IPS DF 4.7 (cell line): ENCODE measurements around the gene ST8SIA1.
"Not testable (repeated sequence)": the region's sequence is repeated elsewhere in the genome, so short reads cannot be mapped to it uniquely, and the experiment has no call there.

Source experiments
- DNase-seq: peaks from one replicate; pipeline ENCODE4 v3.0.0-alpha.2; 2013; ENCODE audit warnings: low spot score; ENCODE audit errors: extremely low read depth

Gene ST8SIA1, protein sequence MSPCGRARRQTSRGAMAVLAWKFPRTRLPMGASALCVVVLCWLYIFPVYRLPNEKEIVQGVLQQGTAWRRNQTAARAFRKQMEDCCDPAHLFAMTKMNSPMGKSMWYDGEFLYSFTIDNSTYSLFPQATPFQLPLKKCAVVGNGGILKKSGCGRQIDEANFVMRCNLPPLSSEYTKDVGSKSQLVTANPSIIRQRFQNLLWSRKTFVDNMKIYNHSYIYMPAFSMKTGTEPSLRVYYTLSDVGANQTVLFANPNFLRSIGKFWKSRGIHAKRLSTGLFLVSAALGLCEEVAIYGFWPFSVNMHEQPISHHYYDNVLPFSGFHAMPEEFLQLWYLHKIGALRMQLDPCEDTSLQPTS

DNA sequence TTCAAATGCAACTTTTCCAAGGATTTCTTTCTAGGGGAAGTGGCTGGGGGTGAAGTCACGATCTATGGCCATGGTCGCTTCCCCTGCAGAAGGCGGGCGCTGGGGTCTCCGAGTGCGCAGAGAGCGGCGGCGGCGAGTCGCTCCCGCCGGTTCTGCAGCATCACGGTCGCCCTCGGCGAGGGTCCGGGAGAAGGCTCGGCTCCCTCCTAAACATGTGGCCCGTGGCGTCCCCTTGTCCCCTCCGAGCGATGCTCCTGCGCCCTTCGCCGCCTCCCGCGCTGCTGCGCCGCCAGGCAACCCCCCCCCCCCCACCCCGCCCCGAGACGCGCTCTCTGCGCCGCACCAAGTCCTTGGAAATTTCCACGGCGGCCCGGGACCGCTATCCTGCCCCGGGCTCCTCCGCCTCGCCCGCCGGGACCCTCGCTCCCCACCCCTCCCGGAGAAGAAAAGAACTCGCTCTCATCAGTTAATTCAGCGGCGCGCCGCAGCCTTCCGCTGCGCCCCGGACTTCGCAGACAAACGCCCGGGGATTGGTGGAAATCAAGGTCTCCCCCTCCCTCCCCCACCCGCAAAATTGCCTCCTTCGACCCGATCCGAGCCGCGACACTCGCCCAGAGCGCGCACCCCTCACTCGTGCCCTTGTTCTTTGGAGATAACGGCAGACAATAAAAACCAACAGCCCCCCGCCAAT, at the start of gene ST8SIA1:
Gene ST8SIA1, minus strand, starts transcription at position 298 of the 691 bp plus-strand sequence. CDS start 475 bp downstream, outside the sequence.
- DNase-seq = no peak

GRCh38 chr12:22380031-22380430, 45.5 kb upstream of the ST8SIA1 start:
- no peak for DNase-seq

DNA sequence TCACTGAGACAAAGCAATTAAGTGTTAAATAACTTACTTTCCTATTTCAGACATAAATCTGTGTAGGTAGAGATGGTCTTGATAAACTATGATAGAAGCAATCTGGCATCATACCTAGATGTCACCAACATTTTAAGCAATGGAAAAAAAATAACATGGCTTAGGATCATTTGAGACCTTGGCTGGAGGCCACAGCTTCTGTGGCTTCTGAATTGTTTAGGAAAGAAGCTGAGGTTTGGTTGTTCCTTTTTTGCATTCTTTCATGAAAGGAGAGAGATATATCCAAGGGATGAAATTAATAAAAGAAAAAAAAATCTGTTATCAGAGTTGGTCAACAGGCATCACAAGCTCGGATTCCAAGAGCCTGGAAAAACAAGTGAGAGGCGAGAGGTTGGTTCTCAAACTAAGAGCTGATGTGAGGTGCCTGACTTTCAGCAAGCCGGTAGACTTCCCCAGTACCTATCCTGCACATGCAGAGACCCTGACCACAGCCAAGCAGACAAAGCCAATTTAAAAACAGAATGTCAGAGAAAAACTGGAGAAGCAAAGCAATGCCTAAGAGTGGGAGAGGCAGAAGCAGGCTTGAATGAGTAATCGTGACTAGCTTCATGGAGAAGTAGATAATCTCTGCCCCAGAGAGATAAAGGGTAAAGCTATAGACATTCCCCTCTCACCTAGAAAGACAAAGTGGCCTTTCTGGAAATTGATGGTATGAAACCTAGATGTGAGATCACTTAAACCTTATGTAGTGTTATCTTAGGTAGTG, 43.4 kb upstream of the ST8SIA1 start:
- DNase-seq = no peak

DNA sequence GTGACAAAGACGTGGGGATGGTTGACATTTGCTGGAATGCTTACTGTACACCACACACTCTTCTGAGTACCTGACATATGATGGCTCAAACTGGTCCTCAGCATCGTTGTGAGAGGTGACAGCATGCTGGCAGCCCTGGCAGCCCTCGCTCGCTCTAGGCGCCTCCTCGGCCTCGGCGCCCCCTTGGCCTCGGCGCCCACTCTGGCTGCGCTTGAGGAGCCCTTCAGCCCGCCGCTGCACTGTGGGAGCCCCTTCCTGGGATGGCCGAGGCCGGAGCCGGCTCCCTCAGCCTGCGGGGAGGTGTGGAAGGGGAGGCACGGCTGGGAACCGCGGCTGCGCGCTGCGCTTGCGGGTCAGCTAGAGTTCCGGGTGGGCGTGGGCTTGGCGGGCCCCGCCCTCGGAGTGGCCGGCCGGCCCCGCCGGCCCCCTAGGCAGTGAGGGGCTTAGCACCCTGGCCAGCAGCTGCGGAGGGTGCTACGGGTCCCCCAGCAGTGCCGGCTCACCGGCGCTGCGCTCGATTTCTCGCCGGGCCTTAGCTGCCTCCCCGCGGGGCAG, 42.2 kb upstream of the ST8SIA1 start:
- not testable (repeated sequence) for DNase-seq

DNA sequence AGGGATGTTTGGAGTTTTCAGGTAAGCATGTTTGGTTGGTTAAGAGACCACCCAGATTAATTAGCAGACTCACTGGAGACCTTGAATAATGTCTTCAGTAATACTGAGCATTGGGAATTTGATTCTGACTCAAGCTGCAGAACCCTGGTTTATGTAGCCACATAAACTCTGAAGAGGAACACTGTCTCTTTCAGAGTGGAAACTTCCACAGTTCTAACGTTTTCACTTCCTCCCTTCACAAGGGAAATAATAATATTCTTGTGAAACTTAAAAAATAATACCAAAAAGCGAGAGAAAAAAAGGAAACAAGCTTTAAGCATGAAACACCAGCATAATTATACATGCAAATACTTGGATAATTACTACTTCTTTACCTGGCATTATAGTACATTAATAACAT, 40.0 kb upstream of the ST8SIA1 start:
- no peak for DNase-seq

DNA sequence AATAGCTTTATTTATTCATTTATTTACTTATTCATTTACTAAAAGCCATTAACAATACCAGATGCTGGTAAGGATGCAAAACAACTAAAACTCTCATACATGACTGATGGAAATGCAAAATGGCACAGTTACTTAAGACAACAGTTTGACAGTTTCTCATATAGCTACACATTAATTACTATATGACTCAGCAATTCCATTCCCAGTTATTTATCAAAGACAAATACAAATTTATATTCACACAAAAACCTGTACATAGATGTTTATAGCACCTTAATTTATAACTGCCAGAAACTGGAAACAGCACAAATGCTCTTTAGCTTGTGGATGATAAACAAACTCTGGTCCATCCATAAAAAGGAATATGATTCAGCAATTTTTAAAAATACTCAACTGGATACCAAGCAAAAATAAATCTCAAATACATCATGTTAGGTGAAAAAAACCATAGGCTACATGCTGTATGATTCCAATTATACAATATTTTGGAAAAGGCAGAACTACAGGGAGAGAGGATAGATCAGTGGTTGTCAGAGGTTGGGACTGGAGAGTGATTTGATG, 37.9 kb upstream of the ST8SIA1 start:
- no peak for DNase-seq

GRCh38 chr12:22366181-22366580, 31.7 kb upstream of the ST8SIA1 start:
- no peak for DNase-seq

DNA sequence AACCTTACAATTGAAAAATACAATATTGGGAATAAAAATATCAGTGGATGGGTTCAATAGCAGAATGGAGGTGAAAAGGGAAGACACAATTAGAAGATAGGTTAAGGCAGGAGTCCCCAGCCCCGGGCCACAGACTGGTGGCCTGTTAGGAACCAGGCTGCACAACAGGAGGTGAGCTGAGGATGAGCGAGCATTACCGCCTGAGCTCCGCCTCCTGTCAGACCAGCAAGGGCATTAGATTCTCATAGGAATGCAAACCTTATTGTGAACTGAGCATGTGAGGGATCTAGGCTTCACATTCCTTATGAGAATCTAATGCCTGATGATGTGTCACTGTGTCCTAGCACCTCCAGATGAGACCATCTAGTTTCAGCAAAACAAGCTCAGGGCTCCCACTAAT, 27.3 kb upstream of the ST8SIA1 start:
- DNase-seq = peak; percentile 14

DNA sequence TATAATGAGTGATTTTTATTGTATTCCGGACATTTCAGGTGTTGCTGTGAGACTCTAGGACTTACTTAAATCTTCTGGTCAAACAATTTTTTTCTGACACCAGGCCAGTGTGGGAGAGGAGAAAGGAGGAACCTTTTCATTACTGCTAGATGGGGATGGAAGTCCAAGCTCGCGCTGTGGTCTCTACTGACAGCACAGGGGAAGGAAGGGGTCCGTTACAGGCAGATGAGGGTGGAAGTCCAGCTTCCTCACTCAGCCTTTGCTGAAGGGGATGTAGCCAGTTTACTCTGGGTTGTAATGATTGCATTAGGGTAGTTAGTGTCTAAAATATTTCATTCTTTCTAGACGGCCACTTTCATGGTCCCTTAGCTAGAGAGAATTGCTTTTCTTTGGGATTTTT, 26.3 kb upstream of the ST8SIA1 start:
- DNase-seq = no peak

GRCh38 chr12:22357531-22357930, 23.0 kb upstream of the ST8SIA1 start:
- DNase-seq = no peak

DNA sequence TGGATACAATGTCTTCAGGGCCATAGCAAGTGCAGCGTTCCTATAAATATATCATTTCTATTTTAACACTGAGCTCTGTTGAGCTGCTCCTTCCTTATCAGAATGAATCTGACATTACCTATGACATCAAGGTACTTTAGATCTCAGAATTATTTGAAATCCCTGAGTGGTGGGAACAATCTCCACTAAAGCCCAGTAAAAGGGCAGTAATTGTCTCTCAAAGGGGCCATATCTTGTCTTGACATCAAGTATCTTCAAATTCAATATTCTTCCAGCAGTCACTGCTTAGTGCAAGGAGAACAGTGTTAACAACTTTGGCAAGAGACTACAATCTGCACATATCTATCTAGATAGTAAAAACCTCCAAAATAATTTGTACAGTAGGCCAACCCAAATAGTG, 21.7 kb upstream of the ST8SIA1 start:
- no peak for DNase-seq

DNA sequence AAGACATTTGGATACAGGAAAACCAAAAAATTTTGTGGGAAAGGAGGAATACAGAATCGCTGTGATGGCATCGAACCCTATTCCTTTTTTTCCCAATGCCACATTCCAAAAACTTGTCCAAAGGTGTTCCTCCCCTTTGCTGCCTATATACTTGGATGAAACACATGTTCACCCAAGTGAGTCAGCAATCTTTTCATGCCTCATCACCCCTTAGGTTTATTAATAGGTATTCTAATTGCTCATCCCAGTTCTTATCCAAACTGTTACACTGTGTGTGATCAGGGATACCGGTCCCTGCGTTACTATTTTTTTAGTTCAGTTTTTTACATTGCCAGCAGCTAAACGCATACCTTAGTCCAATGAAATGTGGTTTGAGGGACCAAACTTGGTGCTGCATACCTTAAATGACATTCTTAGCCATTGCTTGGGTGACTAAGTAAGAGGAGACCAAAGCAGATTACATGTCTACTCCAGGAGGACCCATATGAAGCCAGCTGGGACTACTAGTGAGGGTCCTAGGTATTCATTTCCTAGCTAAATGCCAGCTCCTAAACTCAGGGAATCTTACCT, 20.6 kb upstream of the ST8SIA1 start:
- DNase-seq = no peak

- no peak for DNase-seq
Observed at GRCh38 chr12:22353615-22354325, 19.3 kb upstream of the ST8SIA1 start.

GRCh38 chr12:22350886-22351285, 16.4 kb upstream of the ST8SIA1 start:
- DNase-seq = no peak

DNA sequence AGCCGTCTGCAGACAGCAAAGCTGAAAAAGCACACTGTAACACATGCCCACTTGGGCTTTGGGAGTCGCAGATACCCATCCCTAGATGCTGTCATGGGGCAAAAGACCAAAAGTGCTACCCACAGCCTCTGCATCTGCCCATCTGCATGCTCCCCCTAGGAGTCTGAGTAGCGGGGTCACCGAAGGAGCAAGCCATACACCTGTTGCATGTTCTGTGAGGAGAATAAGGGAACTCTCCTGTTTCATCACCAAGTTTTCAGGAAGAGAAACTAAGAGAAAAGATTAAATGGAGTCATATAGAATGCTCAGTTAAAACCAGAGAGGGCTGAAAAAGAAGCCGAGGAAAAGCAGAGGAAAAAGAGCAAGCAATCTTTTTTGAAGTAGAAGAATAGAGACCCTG, 13.7 kb upstream of the ST8SIA1 start:
- no peak for DNase-seq

DNA sequence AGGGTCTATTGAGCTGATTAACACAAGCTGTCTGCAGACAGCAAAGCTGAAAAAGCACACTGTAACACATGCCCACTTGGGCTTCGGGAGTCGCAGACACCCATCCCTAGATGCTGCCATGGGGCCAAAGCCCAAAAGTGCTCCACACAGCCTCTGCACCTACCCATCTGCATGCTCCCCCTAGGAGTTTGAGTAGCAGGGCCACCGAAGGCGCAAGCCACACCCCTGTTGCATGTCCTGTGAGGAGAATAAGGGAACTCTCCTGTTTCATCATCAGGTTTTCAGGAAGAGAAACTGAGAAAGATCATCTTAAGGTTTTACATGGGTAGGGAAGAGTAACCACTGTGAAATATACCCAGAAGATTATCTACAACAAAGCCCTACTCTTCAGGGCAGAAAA, 5.6 kb upstream of the ST8SIA1 start:
- no peak for DNase-seq

- DNase-seq = no peak
Observed at GRCh38 chr12:22339691-22340090, 5.2 kb upstream of the ST8SIA1 start.

GRCh38 chr12:22335794-22336166, 1.3 kb upstream of the ST8SIA1 start:
- no peak for DNase-seq

DNA sequence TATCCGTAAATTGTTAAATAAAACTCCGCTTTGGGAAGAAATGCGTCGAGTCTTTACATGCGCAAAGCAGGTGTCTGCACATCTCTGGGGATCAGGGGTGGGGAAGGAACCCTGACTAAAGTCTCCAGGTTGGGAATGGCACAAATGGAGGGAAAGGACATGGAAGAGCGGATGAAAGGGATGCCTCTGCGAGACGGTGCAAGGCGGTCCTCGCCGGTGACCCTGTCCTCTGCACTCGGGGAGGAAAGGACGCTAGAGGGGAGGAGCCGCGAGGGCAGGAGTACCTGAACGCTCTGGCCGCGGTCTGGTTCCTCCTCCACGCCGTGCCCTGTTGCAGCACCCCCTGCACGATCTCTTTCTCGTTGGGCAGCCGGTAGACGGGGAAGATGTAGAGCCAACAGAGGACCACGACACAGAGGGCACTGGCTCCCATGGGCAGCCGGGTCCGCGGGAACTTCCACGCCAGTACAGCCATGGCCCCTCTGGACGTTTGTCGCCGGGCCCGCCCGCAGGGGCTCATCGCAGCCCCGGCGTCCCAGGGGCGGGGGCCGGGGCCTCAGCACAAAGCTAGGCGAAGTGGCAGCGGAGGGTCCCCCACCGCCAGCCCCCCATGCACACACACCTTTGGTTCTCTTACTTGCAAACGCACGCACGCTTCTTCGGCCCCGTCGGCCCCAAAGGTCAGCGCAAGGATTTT, 646 bp downstream of the ST8SIA1 start:
- DNase-seq = no peak

GRCh38 chr12:22333186-22333712, 1.3 kb downstream of the ST8SIA1 start:
- no peak for DNase-seq
